Endothelial cell of umbilical vein (primary cell): Measurements from ENCODE around the gene PTPDC1. TPM values are rescaled to one million over a fixed set of nuclear protein-coding genes. Genes with fewer than 3 reads are reported as not detected.

Experiments used
- BruUV-seq: library from RNA; stranded (reverse); fragments of 400-500 nt; replicated peaks from 2 replicates; lab custom pipeline; 2021; lab: Mats Ljungman, UMichigan
- CTCF ChIA-PET: fragments of 300-600, 350-600 bp; sonication (Branson Sonifier 250); formaldehyde crosslinking; loops from one replicate; lab custom pipeline; 2021; ENCODE audit warnings: antibody characterized with exemption, inconsistent platforms; lab: Charles Lee
- POLR2A ChIA-PET: fragments of 300-600, 350-600 bp; sonication (Branson Sonifier 250); formaldehyde crosslinking; loops from one replicate; lab custom pipeline; 2021; ENCODE audit warnings: antibody characterized with exemption, inconsistent platforms; lab: Charles Lee
- DNase-seq: peaks from one replicate; pipeline ENCODE4 v3.0.0-alpha.2; 2011; ENCODE audit warnings: low read depth, low spot score
- FAIRE-seq: peaks from 2 replicates; lab custom pipeline; 2011; peaks lifted over from hg19 to GRCh38; lab: Jason Lieb, UNC
- H2AFZ ChIP-seq: 2 replicates; pipeline ENCODE4 v1.6.0; 2012; ENCODE audit warnings: low read depth, low read length, control low read depth, inconsistent platforms
- H3K27ac ChIP-seq: 2 replicates; pipeline ENCODE4 v1.5.1; 2011; ENCODE audit warnings: low read depth, mild to moderate bottlenecking, control low read depth, low read length, moderate library complexity; ENCODE audit not compliant: insufficient read depth
- H3K27me3 ChIP-seq, 2 experiments: 2 replicates each; pipeline versions ENCODE4 v1.6.0 to v1.6.1; 2011; ENCODE audit warnings: low read length in 2 of 2, mixed read lengths in 1 of 2; ENCODE audit not compliant: control insufficient read depth in 2 of 2, insufficient read depth in 2 of 2
- H3K36me3 ChIP-seq, 2 experiments: 2 replicates in 1 of 2; 3 replicates in 1 of 2; pipeline ENCODE4 v1.5.1; 2011; ENCODE audit warnings: low read length in 2 of 2, mild to moderate bottlenecking in 1 of 2, moderate library complexity in 1 of 2; ENCODE audit not compliant: control insufficient read depth in 2 of 2, insufficient read depth in 2 of 2; ENCODE audit errors: extremely low read depth in 1 of 2
- H3K4me1 ChIP-seq: 3 replicates; pipeline ENCODE4 v1.5.1; 2011; ENCODE audit warnings: mild to moderate bottlenecking, low read length; ENCODE audit not compliant: control insufficient read depth, insufficient read depth; ENCODE audit errors: extremely low read depth
- H3K4me2 ChIP-seq: 2 replicates; pipeline ENCODE4 v1.6.1; 2011; ENCODE audit warnings: low read length, control low read depth, mixed read lengths; ENCODE audit not compliant: insufficient read depth
- H3K4me3 ChIP-seq, 3 experiments: fragments of 200-600 bp in 1 of 3; sonication (generic), shearing (Covaris generic) in 1 of 3; replicated peaks in 1 of 3; 2 replicates each; pipeline ENCODE4 v1.5.1; 2011 to 2016; ENCODE audit warnings: control low read depth in 3 of 3, low read length in 3 of 3, mild to moderate bottlenecking in 2 of 3, inconsistent platforms in 1 of 3, low read depth in 1 of 3, moderate library complexity in 1 of 3; ENCODE audit not compliant: insufficient read depth in 1 of 3
- H3K79me2 ChIP-seq: 2 replicates; pipeline ENCODE4 v1.6.0; 2012; ENCODE audit warnings: low read length, inconsistent platforms; ENCODE audit not compliant: control insufficient read depth, insufficient read depth
- H3K9ac ChIP-seq: replicated peaks from 2 replicates; pipeline ENCODE3; 2011; ENCODE audit warnings: low read length, control low read depth; ENCODE audit not compliant: insufficient read depth; ENCODE audit errors: extremely low read depth
- H3K9me1 ChIP-seq: replicated peaks from 3 replicates; pipeline ENCODE4 v1.6.0; 2011; ENCODE audit warnings: mild to moderate bottlenecking, low read length; ENCODE audit not compliant: control insufficient read depth, insufficient read depth; ENCODE audit errors: extremely low read depth
- H3K9me3 ChIP-seq: replicated peaks from 2 replicates; pipeline ENCODE4 v1.5.1; 2012; ENCODE audit warnings: low read length, inconsistent platforms; ENCODE audit not compliant: control insufficient read depth, insufficient read depth
- H4K20me1 ChIP-seq: replicated peaks from 2 replicates; pipeline ENCODE3; 2011; ENCODE audit warnings: mild to moderate bottlenecking, low read length; ENCODE audit not compliant: control insufficient read depth, insufficient read depth; ENCODE audit errors: extremely low read depth
- EZH2 ChIP-seq: IDR thresholded peaks from 2 replicates; pipeline ENCODE4 v1.6.1; 2012; ENCODE audit warnings: borderline replicate concordance, low read depth, mild to moderate bottlenecking, moderate library complexity, low read length, inconsistent platforms; ENCODE audit not compliant: severe bottlenecking
- FOS ChIP-seq: IDR thresholded peaks from 2 replicates; pipeline ENCODE4 v1.6.1; 2011; ENCODE audit warnings: mild to moderate bottlenecking, low read length, moderate library complexity, borderline replicate concordance; ENCODE audit not compliant: insufficient read depth
- GATA2 ChIP-seq: IDR thresholded peaks from 2 replicates; pipeline ENCODE4 v1.7.0; 2011; ENCODE audit warnings: low read depth, mild to moderate bottlenecking, moderate library complexity, mixed read lengths, low read length; ENCODE audit not compliant: insufficient read length, insufficient read depth
- JUN ChIP-seq: IDR thresholded peaks from 2 replicates; pipeline ENCODE4 v1.6.1; 2011; ENCODE audit warnings: borderline replicate concordance, low read depth; ENCODE audit not compliant: insufficient read length, insufficient read depth
- MYC ChIP-seq: IDR thresholded peaks from one replicate; pipeline ENCODE4 v1.6.1; 2011; ENCODE audit warnings: mild to moderate bottlenecking, low read depth, low read length
- POLR2A ChIP-seq: IDR thresholded peaks from 2 replicates; pipeline ENCODE4 v1.6.1; 2012; ENCODE audit warnings: low read depth, mild to moderate bottlenecking, control low read depth, low read length
- POLR2AphosphoS5 ChIP-seq: IDR thresholded peaks from 2 replicates; pipeline ENCODE4 v1.6.1; 2012; ENCODE audit warnings: low read depth, mild to moderate bottlenecking, control low read depth, low read length, moderate library complexity; ENCODE audit not compliant: insufficient read depth
- dilution Hi-C: fragments of 300-500 bp; cut with MboI; formaldehyde crosslinking; loops from one replicate; pipeline ENCODE4 v1.15.0; 2019; ENCODE audit warnings: low sequenced_read_pairs; ENCODE audit not compliant: extremely low pct_ligation_motif_present
- intact Hi-C: fragments of 100-400 bp; cut with micrococcal nuclease; formaldehyde crosslinking; loops from one replicate; pipeline ENCODE4 v1.10.0; 2022
- polyA plus RNA-seq, 4 experiments: library from polyadenylated mRNA; depleted of rRNA in 3 of 4; stranded (reverse) in 3 of 4; unstranded in 1 of 4; fragments of >200 nt; gene quantifications; 2 replicates each; pipeline versions ENCODE4 v1.2.1 to v1.2.3, GENCODE V29; 2011 to 2012; ENCODE audit warnings: missing spikeins in 1 of 4
- total RNA-seq: library from RNA; stranded (reverse); gene quantifications from 2 replicates; pipeline ENCODE4 v1.2.3, GENCODE V29; 2021
- TF ChIP-seq, protein P1 (sequence below): IDR thresholded peaks from 2 replicates; pipeline ENCODE4 v1.6.1; 2011; ENCODE audit not compliant: insufficient read depth, insufficient read length
- TF ChIP-seq, protein P2 (sequence below), 2 donors: IDR thresholded peaks; 1 replicate in 1 of 2; 2 replicates in 1 of 2; pipeline ENCODE4 v1.5.1; 2011; ENCODE audit warnings: low read length in 2 of 2, mild to moderate bottlenecking in 2 of 2, moderate library complexity in 2 of 2, control low read depth in 1 of 2, inconsistent platforms in 1 of 2, low read depth in 1 of 2; ENCODE audit not compliant: insufficient read depth in 1 of 2; ENCODE audit errors: extremely low read depth in 1 of 2

The PTPDC1 gene
- total and polyA plus RNA-seq, 2 donors (not counting 3 experiments of a cell fraction or from before 2014, with no cell fraction given) = 4.3 to 9.1 TPM

DNA sequence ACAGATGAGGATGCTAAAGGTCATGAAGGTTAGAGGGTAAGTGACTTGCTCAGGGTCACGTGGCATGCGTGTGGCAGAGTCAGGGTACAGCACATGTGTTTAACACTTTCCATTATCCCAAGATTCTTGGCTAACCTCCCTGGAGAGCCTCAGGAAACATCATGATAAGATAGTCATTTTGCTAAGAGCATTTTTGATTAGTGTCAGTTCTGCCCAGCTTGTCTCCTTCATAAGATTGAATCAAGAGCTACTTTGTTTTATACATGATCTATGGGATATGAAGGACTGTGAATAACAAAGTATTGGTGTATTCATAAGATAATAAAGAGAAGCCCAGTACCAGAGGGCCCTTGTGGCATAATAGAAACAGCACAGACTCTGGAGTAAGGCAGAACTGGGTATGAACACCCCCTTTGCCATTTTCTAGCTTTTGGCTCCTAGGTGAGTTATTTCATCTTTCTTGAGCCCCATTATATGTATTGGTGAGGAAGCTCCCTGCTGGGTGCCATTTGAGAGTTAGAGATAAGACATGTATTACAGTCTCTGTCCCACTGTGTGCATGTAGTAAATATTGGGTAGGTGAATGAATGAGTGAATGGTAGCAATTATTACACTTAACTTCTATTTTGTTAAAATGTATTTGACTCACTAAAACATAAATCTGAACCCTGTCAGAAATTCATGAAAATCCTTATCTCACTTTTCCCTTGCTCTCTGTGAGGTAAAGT, 16.1 kb downstream of the PTPDC1 start:
- H3K9me3 ChIP-seq = no peaks in the 10 kb centered on the region
- dilution Hi-C loops = no loop called here
- no peaks in the 10 kb centered on the region for H4K20me1 ChIP-seq
- BruUV-seq = no TSS peak
- no peaks in the 10 kb centered on the region for H3K27me3 ChIP-seq
- H3K4me3 ChIP-seq = no peak overlapping the region
- ChIA-PET POLR2A (no interaction called here), CTCF (interaction anchor here (1.0 to 2.4 kb wide), 2 partner anchors 13 to 70 kb away, joined by 3 to 6 read pairs; no protein-coding TSS in a partner anchor)
- intact Hi-C loops = no loop called here
- no peak overlapping the region for H2AFZ ChIP-seq
- no peaks in the 10 kb centered on the region for H3K9me1 ChIP-seq
- H3K9ac ChIP-seq = no peak overlapping the region
- DNase-seq = no peak
- no peak for TF ChIP-seq JUN
- TF ChIP-seq MYC = no peak
- no peak for TF ChIP-seq FOS
- no peak for TF ChIP-seq GATA2
- TF ChIP-seq, protein P1, sequence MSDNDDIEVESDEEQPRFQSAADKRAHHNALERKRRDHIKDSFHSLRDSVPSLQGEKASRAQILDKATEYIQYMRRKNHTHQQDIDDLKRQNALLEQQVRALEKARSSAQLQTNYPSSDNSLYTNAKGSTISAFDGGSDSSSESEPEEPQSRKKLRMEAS = no peak
- TF ChIP-seq EZH2 = no peak
- no peak for TF ChIP-seq POLR2A
- TF ChIP-seq, protein P2, sequence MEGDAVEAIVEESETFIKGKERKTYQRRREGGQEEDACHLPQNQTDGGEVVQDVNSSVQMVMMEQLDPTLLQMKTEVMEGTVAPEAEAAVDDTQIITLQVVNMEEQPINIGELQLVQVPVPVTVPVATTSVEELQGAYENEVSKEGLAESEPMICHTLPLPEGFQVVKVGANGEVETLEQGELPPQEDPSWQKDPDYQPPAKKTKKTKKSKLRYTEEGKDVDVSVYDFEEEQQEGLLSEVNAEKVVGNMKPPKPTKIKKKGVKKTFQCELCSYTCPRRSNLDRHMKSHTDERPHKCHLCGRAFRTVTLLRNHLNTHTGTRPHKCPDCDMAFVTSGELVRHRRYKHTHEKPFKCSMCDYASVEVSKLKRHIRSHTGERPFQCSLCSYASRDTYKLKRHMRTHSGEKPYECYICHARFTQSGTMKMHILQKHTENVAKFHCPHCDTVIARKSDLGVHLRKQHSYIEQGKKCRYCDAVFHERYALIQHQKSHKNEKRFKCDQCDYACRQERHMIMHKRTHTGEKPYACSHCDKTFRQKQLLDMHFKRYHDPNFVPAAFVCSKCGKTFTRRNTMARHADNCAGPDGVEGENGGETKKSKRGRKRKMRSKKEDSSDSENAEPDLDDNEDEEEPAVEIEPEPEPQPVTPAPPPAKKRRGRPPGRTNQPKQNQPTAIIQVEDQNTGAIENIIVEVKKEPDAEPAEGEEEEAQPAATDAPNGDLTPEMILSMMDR (IDR thresholded peaks at IDR 0.05; ENCODE audit: extremely low read depth in 1 of 2, insufficient read depth in 1 of 2, low read depth in 1 of 2, low read length in 2 of 2) = no peak
- no peak for TF ChIP-seq POLR2AphosphoS5
- H3K4me1 ChIP-seq = no peaks in the 10 kb centered on the region
- H3K27ac ChIP-seq = no peak overlapping the region
- FAIRE-seq = no peak
- no peaks in the 10 kb centered on the region for H3K79me2 ChIP-seq
- no peak overlapping the region for H3K4me2 ChIP-seq
- H3K36me3 ChIP-seq = no peaks in the 10 kb centered on the region
